GM23248 (cell line): ENCODE results near the gene C11orf16.

Source experiments
- EZH2 ChIP-seq: fragments of 200-600 bp; sonication (generic); IDR thresholded peaks from 2 replicates; pipeline ENCODE4 v1.6.1; 2018; ENCODE audit warnings: antibody characterized with exemption, mild to moderate bottlenecking; ENCODE audit not compliant: insufficient read depth, poor library complexity, severe bottlenecking
- EZH2phosphoT487 ChIP-seq: fragments of 200-600 bp; sonication (generic); IDR thresholded peaks from 2 replicates; pipeline ENCODE4 v1.6.1; 2018; ENCODE audit warnings: antibody characterized with exemption, moderate library complexity, mild to moderate bottlenecking, low read depth; ENCODE audit not compliant: insufficient read depth

- TF ChIP-seq EZH2 (no peak), EZH2phosphoT487 (no peak)
Observed at GRCh38 chr11:8932564-8933180, at the start of gene C11orf16.
